ENCODE measurements around the gene GIN1. TPM values are rescaled to one million over a fixed set of nuclear protein-coding genes. Genes with fewer than 3 reads are reported as not detected.

GIN1 gene
- total and polyA plus RNA-seq, 2 experiments from 2014 or later: 5.8 to 9.6 TPM

- TF ChIP-seq ZNF462 (CRISPR knock-in tag; IDR thresholded peaks at IDR 0.05) (no peak), ZNF331 (CRISPR knock-in tag; IDR thresholded peaks at IDR 0.05; ENCODE audit: low read depth) (no peak), JUNB (IDR thresholded peaks at IDR 0.05; ENCODE audit: unreplicated experiment) (no peak), ETS1 (IDR thresholded peaks at IDR 0.05) (no peak), STAT1 (IDR thresholded peaks at IDR 0.05; ENCODE audit: unreplicated experiment) (no peak), EZH2phosphoT487 (IDR thresholded peaks at IDR 0.05; ENCODE audit: unreplicated experiment) (no peak), CREB1 (CRISPR knock-in tag; IDR thresholded peaks at IDR 0.05; ENCODE audit: low read depth) (no peak)
- TF ChIP-seq, protein P1, sequence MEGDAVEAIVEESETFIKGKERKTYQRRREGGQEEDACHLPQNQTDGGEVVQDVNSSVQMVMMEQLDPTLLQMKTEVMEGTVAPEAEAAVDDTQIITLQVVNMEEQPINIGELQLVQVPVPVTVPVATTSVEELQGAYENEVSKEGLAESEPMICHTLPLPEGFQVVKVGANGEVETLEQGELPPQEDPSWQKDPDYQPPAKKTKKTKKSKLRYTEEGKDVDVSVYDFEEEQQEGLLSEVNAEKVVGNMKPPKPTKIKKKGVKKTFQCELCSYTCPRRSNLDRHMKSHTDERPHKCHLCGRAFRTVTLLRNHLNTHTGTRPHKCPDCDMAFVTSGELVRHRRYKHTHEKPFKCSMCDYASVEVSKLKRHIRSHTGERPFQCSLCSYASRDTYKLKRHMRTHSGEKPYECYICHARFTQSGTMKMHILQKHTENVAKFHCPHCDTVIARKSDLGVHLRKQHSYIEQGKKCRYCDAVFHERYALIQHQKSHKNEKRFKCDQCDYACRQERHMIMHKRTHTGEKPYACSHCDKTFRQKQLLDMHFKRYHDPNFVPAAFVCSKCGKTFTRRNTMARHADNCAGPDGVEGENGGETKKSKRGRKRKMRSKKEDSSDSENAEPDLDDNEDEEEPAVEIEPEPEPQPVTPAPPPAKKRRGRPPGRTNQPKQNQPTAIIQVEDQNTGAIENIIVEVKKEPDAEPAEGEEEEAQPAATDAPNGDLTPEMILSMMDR (conservative IDR thresholded peaks at IDR 0.05; ENCODE audit: low read depth in 2 of 2): no peak
Observed at GRCh38 chr5:103132684-103133083, 12.7 kb upstream of the GIN1 start (continued).
